Skin epidermis (tissue), 12 donors: ENCODE data around the gene CPNE1.

ENCODE experiments used
- H3K27ac ChIP-seq, 21 experiments: fragments of 200-600 bp; sonication (generic) in 11 of 21; one replicate each; pipeline ENCODE4 v1.5.0; 2020; ENCODE audit warnings: mild to moderate bottlenecking in 3 of 21, inconsistent platforms in 2 of 21, moderate library complexity in 2 of 21
- H3K4me3 ChIP-seq, 7 experiments: fragments of 200-600 bp; sonication (generic) in 2 of 7; one replicate each; pipeline ENCODE4 v1.5.0; 2020; ENCODE audit warnings: inconsistent platforms in 2 of 7, mild to moderate bottlenecking in 2 of 7, moderate library complexity in 1 of 7

CPNE1 gene

GRCh38 chr20:35629427-35630145 lies 35.1 kb downstream of the CPNE1 start:
- H3K27ac ChIP-seq, result no peak overlapping the region
- no peak overlapping the region for H3K4me3 ChIP-seq

- no peak overlapping the region for H3K4me3 ChIP-seq
- no peak overlapping the region for H3K27ac ChIP-seq
Measured at GRCh38 chr20:35627121-35627520, 37.6 kb downstream of the CPNE1 start.

GRCh38 chr20:35626386-35627001 lies 38.2 kb downstream of the CPNE1 start:
- Histone ChIP-seq H3K27ac (no peak overlapping the region), H3K4me3 (no peak overlapping the region)

GRCh38 chr20:35625584-35626385 lies 38.9 kb downstream of the CPNE1 start:
- no peak overlapping the region for H3K4me3 ChIP-seq
- H3K27ac ChIP-seq, result no peak overlapping the region

GRCh38 chr20:35621560-35621946 lies 43.1 kb downstream of the CPNE1 start:
- Histone ChIP-seq H3K4me3 (no peak overlapping the region), H3K27ac (no peak overlapping the region)

GRCh38 chr20:35620818-35621559 lies 43.7 kb downstream of the CPNE1 start:
- Histone ChIP-seq H3K4me3 (no peak overlapping the region), H3K27ac (no peak overlapping the region)

- H3K27ac ChIP-seq, result peak overlapping the region in 8 of 21 experiments; percentile 2 to 57 (median 22)
- peak overlapping the region; percentile 30 to 47 (median 35) for H3K4me3 ChIP-seq
Measured at GRCh38 chr20:35619196-35620095, 45.3 kb downstream of the CPNE1 start.

- Histone ChIP-seq H3K4me3 (peak overlapping the region; percentile 30 to 47 (median 35)), H3K27ac (peak overlapping the region in 8 of 21 experiments; percentile 2 to 57 (median 22))
Measured at GRCh38 chr20:35618263-35619131, 46.2 kb downstream of the CPNE1 start.

GRCh38 chr20:35617397-35618262 lies 47.1 kb downstream of the CPNE1 start:
- Histone ChIP-seq H3K4me3 (peak overlapping the region; percentile 34 to 59 (median 41)), H3K27ac (peak overlapping the region in 12 of 21 experiments; percentile 10 to 69 (median 36))

GRCh38 chr20:35616465-35617396 lies 48.0 kb downstream of the CPNE1 start:
- Histone ChIP-seq H3K27ac (peak overlapping the region in 15 of 21 experiments; percentile 10 to 80 (median 50)), H3K4me3 (peak overlapping the region; percentile 34 to 59 (median 41))

- peak within 1 kb of the TSS; percentile 20 to 91 (median 80) for H3K27ac ChIP-seq
- peak within 1 kb of the TSS; percentile 34 to 59 (median 46) for H3K4me3 ChIP-seq
Measured at GRCh38 chr20:35615667-35616464, 48.8 kb downstream of the CPNE1 start, which contains the start of gene SPAG4. SPAG4 (plus strand) TSS chr20:35615829; CDS start chr20:35616004, 175 bp downstream.

GRCh38 chr20:35611482-35611881 lies 53.2 kb downstream of the CPNE1 start:
- Histone ChIP-seq H3K27ac (no peak overlapping the region), H3K4me3 (no peak overlapping the region)

- Histone ChIP-seq H3K27ac (no peak overlapping the region), H3K4me3 (no peak overlapping the region)
Measured at GRCh38 chr20:35610833-35611427, 53.8 kb downstream of the CPNE1 start.

GRCh38 chr20:35607003-35607735 lies 57.5 kb downstream of the CPNE1 start:
- H3K27ac ChIP-seq, result no peak overlapping the region
- no peak overlapping the region for H3K4me3 ChIP-seq
